Measurements from ENCODE around the gene ACTN4. TPM values are rescaled to one million over a fixed set of nuclear protein-coding genes. Genes with fewer than 3 reads are reported as not detected.
"Not testable (repeated sequence)": the region's sequence is repeated elsewhere in the genome, so short reads cannot be mapped to it uniquely, and the experiment has no call there.

The ACTN4 gene
- total RNA-seq, 1 donor from 2014 or later = 42.3 TPM

GRCh38 chr19:38618590-38619360, 28.7 kb upstream of the ACTN4 start, which contains the start of gene EIF3K:
TSS of gene EIF3K (plus strand) at chr19:38619188. CDS start at chr19:38619269, 81 bp downstream.
- peak within 1 kb of the TSS; percentile 93 to 100 (median 99) for H3K4me3 ChIP-seq (ENCODE audit: low read length in 3 of 3)
- peaks cover 21 to 34% (median 22%) of the 10 kb centered on the region in 3 donors for H3K4me1 ChIP-seq (ENCODE audit: control insufficient read depth in 3 of 3, insufficient read depth in 3 of 3, low read length in 3 of 3)
- peaks cover 27% of the 10 kb centered on the region in 3 donors for H3K36me3 ChIP-seq (ENCODE audit: control insufficient read depth in 3 of 3, insufficient read depth in 3 of 3, low read length in 3 of 3)
- H3K9me3 ChIP-seq (ENCODE audit: control insufficient read depth in 3 of 3, low read length in 3 of 3) = no peaks in the 10 kb centered on the region
- peak within 1 kb of the TSS; percentile 95 for H3K27ac ChIP-seq (ENCODE audit: low read depth, low read length)
- peak within 1 kb of the TSS; percentile 97 to 100 (median 97) for H3K9ac ChIP-seq (ENCODE audit: low read depth in 1 of 3, low read length in 3 of 3)
- no peaks in the 10 kb centered on the region for H3K27me3 ChIP-seq (ENCODE audit: control insufficient read depth in 3 of 3, insufficient read depth in 3 of 3, low read length in 3 of 3)

GRCh38 chr19:38619361-38620174, 27.9 kb upstream of the ACTN4 start:
- H3K27me3 ChIP-seq (ENCODE audit: control insufficient read depth in 3 of 3, insufficient read depth in 3 of 3, low read length in 3 of 3) = no peaks in the 10 kb centered on the region
- H3K4me3 ChIP-seq (ENCODE audit: low read length in 3 of 3) = peak overlapping the region; percentile 93 to 100 (median 99)
- peak overlapping the region; percentile 95 for H3K27ac ChIP-seq (ENCODE audit: low read depth, low read length)
- H3K9me3 ChIP-seq (ENCODE audit: control insufficient read depth in 3 of 3, low read length in 3 of 3) = no peaks in the 10 kb centered on the region
- H3K4me1 ChIP-seq (ENCODE audit: control insufficient read depth in 3 of 3, insufficient read depth in 3 of 3, low read length in 3 of 3) = peaks cover 22 to 34% (median 23%) of the 10 kb centered on the region in 3 donors
- peak overlapping the region; percentile 97 to 100 (median 97) for H3K9ac ChIP-seq (ENCODE audit: low read depth in 1 of 3, low read length in 3 of 3)
- H3K36me3 ChIP-seq (ENCODE audit: control insufficient read depth in 3 of 3, insufficient read depth in 3 of 3, low read length in 3 of 3) = peaks cover 32 to 35% (median 34%) of the 10 kb centered on the region in 3 donors

GRCh38 chr19:38624822-38625221, 22.6 kb upstream of the ACTN4 start:
- Histone ChIP-seq H3K36me3 (ENCODE audit: control insufficient read depth in 3 of 3, insufficient read depth in 3 of 3, low read length in 3 of 3) (peaks cover 59 to 79% (median 66%) of the 10 kb centered on the region in 3 donors), H3K4me3 (ENCODE audit: low read length in 3 of 3) (no peak overlapping the region), H3K4me1 (ENCODE audit: control insufficient read depth in 3 of 3, insufficient read depth in 3 of 3, low read length in 3 of 3) (peaks cover 9 to 12% (median 11%) of the 10 kb centered on the region in 3 donors), H3K9me3 (ENCODE audit: control insufficient read depth in 3 of 3, low read length in 3 of 3) (no peaks in the 10 kb centered on the region), H3K27me3 (ENCODE audit: control insufficient read depth in 3 of 3, insufficient read depth in 3 of 3, low read length in 3 of 3) (no peaks in the 10 kb centered on the region), H3K9ac (ENCODE audit: low read depth in 1 of 3, low read length in 3 of 3) (no peak overlapping the region), H3K27ac (ENCODE audit: low read depth, low read length) (no peak overlapping the region)

- Histone ChIP-seq H3K27ac (ENCODE audit: low read depth, low read length) (no peak overlapping the region), H3K36me3 (ENCODE audit: control insufficient read depth in 3 of 3, insufficient read depth in 3 of 3, low read length in 3 of 3) (peaks cover 55 to 70% (median 61%) of the 10 kb centered on the region in 3 donors), H3K9me3 (ENCODE audit: control insufficient read depth in 3 of 3, low read length in 3 of 3) (no peaks in the 10 kb centered on the region), H3K9ac (ENCODE audit: low read depth in 1 of 3, low read length in 3 of 3) (no peak overlapping the region), H3K4me1 (ENCODE audit: control insufficient read depth in 3 of 3, insufficient read depth in 3 of 3, low read length in 3 of 3) (peaks cover 2 to 3% (median 3%) of the 10 kb centered on the region in 3 donors), H3K27me3 (ENCODE audit: control insufficient read depth in 3 of 3, insufficient read depth in 3 of 3, low read length in 3 of 3) (no peaks in the 10 kb centered on the region), H3K4me3 (ENCODE audit: low read length in 3 of 3) (no peak overlapping the region)
These were observed 21.0 kb upstream of the ACTN4 start for GRCh38 chr19:38626401-38626800.

GRCh38 chr19:38629568-38629967, 17.9 kb upstream of the ACTN4 start:
- Histone ChIP-seq H3K9me3 (ENCODE audit: control insufficient read depth in 3 of 3, low read length in 3 of 3) (no peaks in the 10 kb centered on the region), H3K9ac (ENCODE audit: low read depth in 1 of 3, low read length in 3 of 3) (no peak overlapping the region), H3K4me1 (ENCODE audit: control insufficient read depth in 3 of 3, insufficient read depth in 3 of 3, low read length in 3 of 3) (peaks cover 0 to 2% (median 0%) of the 10 kb centered on the region in 3 donors), H3K36me3 (ENCODE audit: control insufficient read depth in 3 of 3, insufficient read depth in 3 of 3, low read length in 3 of 3) (peaks cover 48 to 61% (median 52%) of the 10 kb centered on the region in 3 donors), H3K27ac (ENCODE audit: low read depth, low read length) (no peak overlapping the region), H3K27me3 (ENCODE audit: control insufficient read depth in 3 of 3, insufficient read depth in 3 of 3, low read length in 3 of 3) (no peaks in the 10 kb centered on the region), H3K4me3 (ENCODE audit: low read length in 3 of 3) (no peak overlapping the region)

- not testable (repeated sequence) for H3K27ac ChIP-seq (ENCODE audit: low read depth, low read length); H3K27me3 ChIP-seq (ENCODE audit: control insufficient read depth in 3 of 3, insufficient read depth in 3 of 3, low read length in 3 of 3); H3K9me3 ChIP-seq (ENCODE audit: control insufficient read depth in 3 of 3, low read length in 3 of 3); H3K9ac ChIP-seq (ENCODE audit: low read depth in 1 of 3, low read length in 3 of 3); H3K4me3 ChIP-seq (ENCODE audit: low read length in 3 of 3)
- Histone ChIP-seq H3K4me1 (ENCODE audit: control insufficient read depth in 3 of 3, insufficient read depth in 3 of 3, low read length in 3 of 3) (peaks cover 0 to 12% (median 9%) of the 10 kb centered on the region in 3 donors), H3K36me3 (ENCODE audit: control insufficient read depth in 3 of 3, insufficient read depth in 3 of 3, low read length in 3 of 3) (peaks cover 49 to 61% (median 52%) of the 10 kb centered on the region in 3 donors)
These were observed 16.1 kb upstream of the ACTN4 start for GRCh38 chr19:38631301-38631700.

GRCh38 chr19:38631811-38632475, 15.5 kb upstream of the ACTN4 start:
- not testable (repeated sequence) for H3K4me3 ChIP-seq (ENCODE audit: low read length in 3 of 3); H3K27me3 ChIP-seq (ENCODE audit: control insufficient read depth in 3 of 3, insufficient read depth in 3 of 3, low read length in 3 of 3); H3K9me3 ChIP-seq (ENCODE audit: control insufficient read depth in 3 of 3, low read length in 3 of 3); H3K27ac ChIP-seq (ENCODE audit: low read depth, low read length); H3K9ac ChIP-seq (ENCODE audit: low read depth in 1 of 3, low read length in 3 of 3)
- peaks cover 48 to 62% (median 51%) of the 10 kb centered on the region in 3 donors for H3K36me3 ChIP-seq (ENCODE audit: control insufficient read depth in 3 of 3, insufficient read depth in 3 of 3, low read length in 3 of 3)
- peaks cover 0 to 16% (median 11%) of the 10 kb centered on the region in 3 donors for H3K4me1 ChIP-seq (ENCODE audit: control insufficient read depth in 3 of 3, insufficient read depth in 3 of 3, low read length in 3 of 3)

- Histone ChIP-seq H3K36me3 (ENCODE audit: control insufficient read depth in 3 of 3, insufficient read depth in 3 of 3, low read length in 3 of 3) (peaks cover 46 to 56% (median 47%) of the 10 kb centered on the region in 3 donors), H3K27me3 (ENCODE audit: control insufficient read depth in 3 of 3, insufficient read depth in 3 of 3, low read length in 3 of 3) (no peaks in the 10 kb centered on the region), H3K4me3 (ENCODE audit: low read length in 3 of 3) (no peak overlapping the region), H3K9ac (ENCODE audit: low read depth in 1 of 3, low read length in 3 of 3) (no peak overlapping the region), H3K4me1 (ENCODE audit: control insufficient read depth in 3 of 3, insufficient read depth in 3 of 3, low read length in 3 of 3) (peaks cover 0 to 16% (median 11%) of the 10 kb centered on the region in 3 donors), H3K9me3 (ENCODE audit: control insufficient read depth in 3 of 3, low read length in 3 of 3) (no peaks in the 10 kb centered on the region), H3K27ac (ENCODE audit: low read depth, low read length) (no peak overlapping the region)
These were observed 14.8 kb upstream of the ACTN4 start for GRCh38 chr19:38632476-38633213.

All from skeletal muscle tissue (tissue), 4 donors.